Central memory CD8-positive, alpha-beta T cell (primary cell): ENCODE measurements around the gene KCNMA1.

Source experiments
- ATAC-seq: fragments of 150-1000 bp; cut with Tn5 transposase; replicated peaks from 2 replicates; pipeline ENCODE4 v1.10.0; 2022; ENCODE audit warnings: mild to moderate bottlenecking, moderate FRiP score, moderate number of reproducible peaks; ENCODE audit not compliant: poor library complexity, severe bottlenecking; ENCODE audit errors: extremely low read depth
- DNase-seq, 2 donors: peaks; one replicate each; pipeline ENCODE4 v3.0.0; 2021; ENCODE audit warnings: low spot score in 2 of 2
- H3K27ac Mint-ChIP-seq: one replicate; pipeline ENCODE4 v1.8.0; 2022; ENCODE audit warnings: low read depth, mild to moderate bottlenecking, moderate library complexity, mixed read lengths
- H3K27me3 Mint-ChIP-seq: one replicate; pipeline ENCODE4 v1.8.0; 2022; ENCODE audit warnings: mixed read lengths
- H3K36me3 Mint-ChIP-seq: one replicate; pipeline ENCODE4 v1.8.0; 2022; ENCODE audit warnings: mild to moderate bottlenecking, moderate library complexity, mixed read lengths; ENCODE audit not compliant: insufficient read depth
- H3K4me1 Mint-ChIP-seq: one replicate; pipeline ENCODE4 v1.8.0; 2022; ENCODE audit warnings: mixed read lengths
- H3K4me3 Mint-ChIP-seq: one replicate; pipeline ENCODE4 v1.8.0; 2022; ENCODE audit warnings: mild to moderate bottlenecking, moderate library complexity, mixed read lengths
- H3K9me3 Mint-ChIP-seq: one replicate; pipeline ENCODE4 v1.8.0; 2022; ENCODE audit warnings: mixed read lengths

KCNMA1 gene

GRCh38 chr10:77507291-77507880 is 130.2 kb downstream of the KCNMA1 start:
- ATAC-seq (no peak), DNase-seq (no peak)
- H3K27ac Mint-ChIP-seq, result no peak overlapping the region
- H3K4me1 Mint-ChIP-seq, result no peaks in the 10 kb centered on the region
- H3K9me3 Mint-ChIP-seq, result no peaks in the 10 kb centered on the region
- H3K27me3 Mint-ChIP-seq, result peaks cover 21% of the 10 kb centered on the region
- H3K36me3 Mint-ChIP-seq, result peaks cover 3% of the 10 kb centered on the region
- no peak overlapping the region for H3K4me3 Mint-ChIP-seq

GRCh38 chr10:77506517-77507200 is 130.9 kb downstream of the KCNMA1 start:
- DNase-seq (no peak), ATAC-seq (no peak)
- no peak overlapping the region for H3K27ac Mint-ChIP-seq
- peaks cover 27% of the 10 kb centered on the region for H3K27me3 Mint-ChIP-seq
- no peaks in the 10 kb centered on the region for H3K9me3 Mint-ChIP-seq
- no peaks in the 10 kb centered on the region for H3K4me1 Mint-ChIP-seq
- H3K36me3 Mint-ChIP-seq, result peaks cover 3% of the 10 kb centered on the region
- H3K4me3 Mint-ChIP-seq, result no peak overlapping the region

- ATAC-seq (no peak), DNase-seq (no peak)
- Mint-ChIP-seq H3K9me3 (no peaks in the 10 kb centered on the region), H3K27me3 (peaks cover 27% of the 10 kb centered on the region), H3K4me3 (no peak overlapping the region), H3K27ac (no peak overlapping the region), H3K36me3 (peaks cover 3% of the 10 kb centered on the region), H3K4me1 (no peaks in the 10 kb centered on the region)
Observed at GRCh38 chr10:77505431-77506334, 131.9 kb downstream of the KCNMA1 start.

GRCh38 chr10:77504873-77505257 is 132.7 kb downstream of the KCNMA1 start:
- Mint-ChIP-seq H3K27ac (no peak overlapping the region), H3K4me3 (no peak overlapping the region), H3K36me3 (peaks cover 3% of the 10 kb centered on the region), H3K27me3 (peaks cover 27% of the 10 kb centered on the region), H3K9me3 (no peaks in the 10 kb centered on the region), H3K4me1 (no peaks in the 10 kb centered on the region)
- DNase-seq (no peak), ATAC-seq (no peak)

GRCh38 chr10:77504196-77504872 is 133.3 kb downstream of the KCNMA1 start:
- H3K9me3 Mint-ChIP-seq, result no peaks in the 10 kb centered on the region
- no peak for DNase-seq

GRCh38 chr10:77501846-77502261 is 135.8 kb downstream of the KCNMA1 start:
- H3K27ac Mint-ChIP-seq, result no peak overlapping the region
- ATAC-seq (no peak), DNase-seq (no peak)
- H3K4me3 Mint-ChIP-seq, result no peak overlapping the region
- peaks cover 15% of the 10 kb centered on the region for H3K27me3 Mint-ChIP-seq
- H3K9me3 Mint-ChIP-seq, result no peaks in the 10 kb centered on the region
- no peaks in the 10 kb centered on the region for H3K4me1 Mint-ChIP-seq
- H3K36me3 Mint-ChIP-seq, result peaks cover 3% of the 10 kb centered on the region

More at GRCh38 chr10:77504196-77504872, 133.3 kb downstream of the KCNMA1 start:
- Mint-ChIP-seq H3K4me3 (no peak overlapping the region), H3K27me3 (peaks cover 27% of the 10 kb centered on the region), H3K27ac (no peak overlapping the region), H3K4me1 (no peaks in the 10 kb centered on the region), H3K36me3 (peaks cover 3% of the 10 kb centered on the region)
- ATAC-seq, result no peak

GRCh38 chr10:77501152-77501845 is 136.3 kb downstream of the KCNMA1 start:
- H3K27me3 Mint-ChIP-seq, result peaks cover 15% of the 10 kb centered on the region
- no peaks in the 10 kb centered on the region for H3K4me1 Mint-ChIP-seq
- no peak for DNase-seq
- no peak overlapping the region for H3K4me3 Mint-ChIP-seq
- H3K36me3 Mint-ChIP-seq, result no peaks in the 10 kb centered on the region
- no peak for ATAC-seq
- no peaks in the 10 kb centered on the region for H3K9me3 Mint-ChIP-seq
- no peak overlapping the region for H3K27ac Mint-ChIP-seq

GRCh38 chr10:77500754-77501151 is 136.9 kb downstream of the KCNMA1 start:
- peaks cover 15% of the 10 kb centered on the region for H3K27me3 Mint-ChIP-seq
- H3K36me3 Mint-ChIP-seq, result no peaks in the 10 kb centered on the region
- no peaks in the 10 kb centered on the region for H3K9me3 Mint-ChIP-seq
- ATAC-seq (no peak), DNase-seq (no peak)
- H3K27ac Mint-ChIP-seq, result no peak overlapping the region
- no peaks in the 10 kb centered on the region for H3K4me1 Mint-ChIP-seq
- no peak overlapping the region for H3K4me3 Mint-ChIP-seq

GRCh38 chr10:77498829-77499228 is 138.8 kb downstream of the KCNMA1 start:
- no peaks in the 10 kb centered on the region for H3K36me3 Mint-ChIP-seq
- H3K27me3 Mint-ChIP-seq, result peaks cover 24% of the 10 kb centered on the region
- H3K27ac Mint-ChIP-seq, result no peak overlapping the region
- DNase-seq (no peak), ATAC-seq (no peak)
- no peak overlapping the region for H3K4me3 Mint-ChIP-seq
- no peaks in the 10 kb centered on the region for H3K9me3 Mint-ChIP-seq
- no peaks in the 10 kb centered on the region for H3K4me1 Mint-ChIP-seq

GRCh38 chr10:77498210-77498609 is 139.4 kb downstream of the KCNMA1 start:
- no peaks in the 10 kb centered on the region for H3K4me1 Mint-ChIP-seq

GRCh38 chr10:77497748-77498147 is 139.9 kb downstream of the KCNMA1 start:
- no peaks in the 10 kb centered on the region for H3K9me3 Mint-ChIP-seq
- no peaks in the 10 kb centered on the region for H3K36me3 Mint-ChIP-seq
- H3K4me1 Mint-ChIP-seq, result no peaks in the 10 kb centered on the region
- ATAC-seq, result no peak
- H3K4me3 Mint-ChIP-seq, result no peak overlapping the region
- peaks cover 28% of the 10 kb centered on the region for H3K27me3 Mint-ChIP-seq
- no peak for DNase-seq
- H3K27ac Mint-ChIP-seq, result no peak overlapping the region

More at GRCh38 chr10:77498210-77498609, 139.4 kb downstream of the KCNMA1 start:
- no peak overlapping the region for H3K27ac Mint-ChIP-seq
- peaks cover 28% of the 10 kb centered on the region for H3K27me3 Mint-ChIP-seq
- no peak for ATAC-seq
- DNase-seq, result no peak
- no peak overlapping the region for H3K4me3 Mint-ChIP-seq
- no peaks in the 10 kb centered on the region for H3K36me3 Mint-ChIP-seq
- H3K9me3 Mint-ChIP-seq, result no peaks in the 10 kb centered on the region

GRCh38 chr10:77496941-77497420 is 140.6 kb downstream of the KCNMA1 start:
- Mint-ChIP-seq H3K27ac (no peak overlapping the region), H3K4me1 (no peaks in the 10 kb centered on the region), H3K36me3 (no peaks in the 10 kb centered on the region), H3K27me3 (peaks cover 27% of the 10 kb centered on the region), H3K9me3 (no peaks in the 10 kb centered on the region), H3K4me3 (no peak overlapping the region)
- ATAC-seq, result no peak
- DNase-seq, result no peak
